Measurements from ENCODE around the gene STIP1.

- no peak for TF ChIP-seq YY1 (IDR thresholded peaks at IDR 0.05; ENCODE audit: insufficient read depth, insufficient read length)
- TF ChIP-seq SUZ12 (IDR thresholded peaks at IDR 0.05; ENCODE audit: extremely low read depth, insufficient read depth, insufficient read length): no peak
- TF ChIP-seq ZNF274 (IDR thresholded peaks at IDR 0.05; ENCODE audit: low read depth, low read length): no peak
These were observed 59.4 kb downstream of the STIP1 start for GRCh38 chr11:64245401-64245796.
